Esophagus muscularis mucosa (tissue), 3 donors: ENCODE data around the gene FNIP2.

Experiments
- POLR2A ChIP-seq: fragments of 450-650 bp; IDR thresholded peaks from one replicate; pipeline ENCODE4 v1.6.1; 2017; ENCODE audit warnings: antibody characterized with exemption, moderate library complexity, mild to moderate bottlenecking, low read depth
- TF ChIP-seq, protein P1 (sequence below), 3 experiments: fragments of 200-600 bp in 2 of 3; fragments of 450-650 bp in 1 of 3; sonication (generic) in 2 of 3; IDR thresholded peaks; one replicate each; pipeline ENCODE4 v1.5.1; 2017 to 2019; ENCODE audit warnings: antibody characterized with exemption in 3 of 3, mild to moderate bottlenecking in 2 of 3, moderate library complexity in 1 of 3

DNA sequence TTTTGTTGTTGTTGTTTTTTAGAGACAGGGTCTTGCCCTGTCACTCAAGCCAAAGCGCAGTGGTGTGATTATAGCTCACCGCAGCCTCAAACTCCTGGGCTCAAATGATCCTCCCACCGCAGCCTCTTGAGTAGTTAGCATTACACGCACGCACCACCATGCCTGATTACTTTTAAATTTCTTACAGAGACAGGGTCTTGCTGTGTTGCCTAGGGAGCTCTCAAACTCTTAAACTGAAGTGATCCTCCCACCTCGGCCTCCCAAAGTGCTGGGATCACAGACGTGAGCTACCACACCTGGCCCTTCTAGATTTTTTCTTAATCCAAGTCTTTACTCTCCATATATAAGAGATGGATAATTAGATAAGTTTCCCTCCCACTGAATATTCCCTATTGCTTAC lies 29.2 kb downstream of the FNIP2 start:
- TF ChIP-seq, protein P1, sequence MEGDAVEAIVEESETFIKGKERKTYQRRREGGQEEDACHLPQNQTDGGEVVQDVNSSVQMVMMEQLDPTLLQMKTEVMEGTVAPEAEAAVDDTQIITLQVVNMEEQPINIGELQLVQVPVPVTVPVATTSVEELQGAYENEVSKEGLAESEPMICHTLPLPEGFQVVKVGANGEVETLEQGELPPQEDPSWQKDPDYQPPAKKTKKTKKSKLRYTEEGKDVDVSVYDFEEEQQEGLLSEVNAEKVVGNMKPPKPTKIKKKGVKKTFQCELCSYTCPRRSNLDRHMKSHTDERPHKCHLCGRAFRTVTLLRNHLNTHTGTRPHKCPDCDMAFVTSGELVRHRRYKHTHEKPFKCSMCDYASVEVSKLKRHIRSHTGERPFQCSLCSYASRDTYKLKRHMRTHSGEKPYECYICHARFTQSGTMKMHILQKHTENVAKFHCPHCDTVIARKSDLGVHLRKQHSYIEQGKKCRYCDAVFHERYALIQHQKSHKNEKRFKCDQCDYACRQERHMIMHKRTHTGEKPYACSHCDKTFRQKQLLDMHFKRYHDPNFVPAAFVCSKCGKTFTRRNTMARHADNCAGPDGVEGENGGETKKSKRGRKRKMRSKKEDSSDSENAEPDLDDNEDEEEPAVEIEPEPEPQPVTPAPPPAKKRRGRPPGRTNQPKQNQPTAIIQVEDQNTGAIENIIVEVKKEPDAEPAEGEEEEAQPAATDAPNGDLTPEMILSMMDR (IDR thresholded peaks at IDR 0.05), result no peak
- no peak for TF ChIP-seq POLR2A
